HCT116 (cell line): ENCODE results near the gene GSG1L. TPM values are rescaled to one million over a fixed set of nuclear protein-coding genes. Genes with fewer than 3 reads are reported as not detected.
A peak's percentile ranks its signal among the peaks of the same experiment; 100 is the strongest.

Experiments used
- ATAC-seq: fragments of 200-7000 bp; cut with Tn5 transposase; 2 replicates; pipeline ENCODE4 v1.9.1; 2020; ENCODE audit warnings: mild to moderate bottlenecking, moderate library complexity
- BruUV-seq: library from RNA; stranded (reverse); fragments of 400-500 nt; replicated peaks from 2 replicates; lab custom pipeline; 2021; lab: Mats Ljungman, UMichigan
- CTCF ChIA-PET: fragments of 300-600 bp; sonication (Branson Sonifier 250); formaldehyde crosslinking; loops from one replicate; lab custom pipeline; 2021; ENCODE audit warnings: antibody characterized with exemption; lab: Charles Lee
- POLR2A ChIA-PET: fragments of 300-600, 350-600 bp; sonication (Branson Sonifier 250); formaldehyde crosslinking; loops from one replicate; lab custom pipeline; 2021; ENCODE audit warnings: antibody characterized with exemption; lab: Charles Lee
- RAD21 ChIA-PET, 2 experiments: fragments of 300-600 bp; sonication (Branson Sonifier 250); formaldehyde crosslinking; loops; one replicate each; lab custom pipeline; 2023; ENCODE audit warnings: low total read pairs in 2 of 2; ENCODE audit not compliant: uncharacterized antibody in 2 of 2, unreplicated experiment in 2 of 2, low non-redundant PET in 1 of 2; lab: Charles Lee
- DNase-seq: peaks from one replicate; pipeline ENCODE4 v3.0.0-alpha.2; 2010; ENCODE audit warnings: low read depth, low spot score
- H2AFZ ChIP-seq: fragments of 200-600 bp; shearing (Covaris generic), sonication (generic); 2 replicates; pipeline ENCODE4 v1.6.1; 2017; ENCODE audit warnings: low read depth, mixed run types, mixed read lengths, antibody characterized with exemption, low read length; ENCODE audit not compliant: poor library complexity, severe bottlenecking
- H3K27ac ChIP-seq: 2 replicates; pipeline ENCODE4 v1.5.1; 2012; ENCODE audit warnings: low read depth, low read length
- H3K27me3 ChIP-seq: fragments of 200-600 bp; sonication (generic); 2 replicates; pipeline ENCODE4 v1.6.1; 2016; ENCODE audit warnings: mixed run types, low read length, mixed read lengths; ENCODE audit not compliant: insufficient read depth
- H3K36me3 ChIP-seq, 2 experiments: fragments of 200-500 bp in 1 of 2; fragments of 200-600 bp in 1 of 2; sonication (Bioruptor generic) in 1 of 2; sonication (generic) in 1 of 2; 2 replicates each; pipeline versions ENCODE4 v1.5.1 to v1.6.1; 2014 to 2016; ENCODE audit warnings: low read length in 2 of 2, inconsistent platforms in 1 of 2, mixed read lengths in 1 of 2, mixed run types in 1 of 2; ENCODE audit not compliant: insufficient read depth in 2 of 2, control insufficient read depth in 1 of 2
- H3K4me1 ChIP-seq, 2 experiments: fragments of 200-600 bp in 1 of 2; sonication (generic) in 1 of 2; 2 replicates each; pipeline versions ENCODE4 v1.5.1 to v1.6.1; 2012 to 2017; ENCODE audit warnings: low read length in 2 of 2, inconsistent platforms in 1 of 2, mild to moderate bottlenecking in 1 of 2, mixed read lengths in 1 of 2, mixed run types in 1 of 2, moderate library complexity in 1 of 2; ENCODE audit not compliant: insufficient read depth in 2 of 2, control insufficient read depth in 1 of 2
- H3K4me2 ChIP-seq: fragments of 200-600 bp; sonication (generic); 2 replicates; pipeline ENCODE4 v1.6.1; 2017; ENCODE audit warnings: mixed run types, low read length, mixed read lengths
- H3K4me3 ChIP-seq, 2 experiments: fragments of 200-600 bp in 1 of 2; sonication (generic) in 1 of 2; replicated peaks in 1 of 2; 2 replicates each; pipeline ENCODE4 v1.5.1; 2011 to 2016; ENCODE audit warnings: low read length in 2 of 2, control low read depth in 1 of 2, low read depth in 1 of 2, mild to moderate bottlenecking in 1 of 2, mixed read lengths in 1 of 2, mixed run types in 1 of 2
- H3K79me2 ChIP-seq: fragments of 200-600 bp; sonication (generic); 2 replicates; pipeline ENCODE4 v1.6.1; 2017; ENCODE audit warnings: mild to moderate bottlenecking, mixed run types, low read length, moderate library complexity, mixed read lengths; ENCODE audit not compliant: insufficient read depth
- H3K9ac ChIP-seq: fragments of 200-600 bp; sonication (generic); 2 replicates; pipeline ENCODE4 v1.6.1; 2016; ENCODE audit warnings: low read length, mixed read lengths
- H3K9me2 ChIP-seq: fragments of 200-600 bp; sonication (generic), shearing (Covaris generic); 2 replicates; pipeline ENCODE4 v1.6.1; 2017; ENCODE audit warnings: mixed run types, mild to moderate bottlenecking, moderate library complexity; ENCODE audit not compliant: insufficient read depth
- H3K9me3 ChIP-seq, 2 experiments: fragments of 200-500 bp in 1 of 2; fragments of 200-600 bp in 1 of 2; sonication (Bioruptor generic) in 1 of 2; sonication (generic) in 1 of 2; 2 replicates each; pipeline ENCODE4 v1.6.1; 2014 to 2017; ENCODE audit warnings: low read length in 2 of 2, mixed read lengths in 2 of 2, inconsistent platforms in 1 of 2, low read depth in 1 of 2, mild to moderate bottlenecking in 1 of 2, mixed run types in 1 of 2, moderate library complexity in 1 of 2; ENCODE audit not compliant: control insufficient read depth in 1 of 2, insufficient read depth in 1 of 2
- H4K20me1 ChIP-seq: fragments of 200-600 bp; sonication (generic), shearing (Covaris generic); 2 replicates; pipeline ENCODE4 v1.6.1; 2017; ENCODE audit warnings: mixed run types, mild to moderate bottlenecking, moderate library complexity; ENCODE audit not compliant: insufficient read depth
- EGR1 ChIP-seq: IDR thresholded peaks from 2 replicates; pipeline ENCODE4 v1.6.1; 2012; ENCODE audit warnings: low read depth
- ELF1 ChIP-seq: IDR thresholded peaks from 2 replicates; pipeline ENCODE4 v1.6.1; 2012; ENCODE audit warnings: low read depth, borderline replicate concordance
- JUND ChIP-seq: IDR thresholded peaks from 2 replicates; pipeline ENCODE4 v1.6.1; 2012
- POLR2A ChIP-seq: IDR thresholded peaks from 2 replicates; pipeline ENCODE4 v1.7.0; 2011; ENCODE audit warnings: borderline replicate concordance; ENCODE audit not compliant: insufficient read depth, insufficient read length; ENCODE audit errors: extremely low read depth
- POLR2AphosphoS5 ChIP-seq: IDR thresholded peaks from 2 replicates; pipeline ENCODE4 v1.6.1; 2011; ENCODE audit warnings: mild to moderate bottlenecking, low read depth, low read length, moderate library complexity
- RAD21 ChIP-seq: IDR thresholded peaks from 2 replicates; pipeline ENCODE4 v1.6.1; 2012; ENCODE audit warnings: low read depth, mild to moderate bottlenecking
- YY1 ChIP-seq: IDR thresholded peaks from 2 replicates; pipeline ENCODE4 v1.6.1; 2011; ENCODE audit warnings: low read length, low read depth, moderate library complexity, mild to moderate bottlenecking; ENCODE audit not compliant: insufficient replicate concordance; ENCODE audit errors: extremely low read depth
- ZNF274 ChIP-seq: fragments of 200-500 bp; sonication (Bioruptor generic); IDR thresholded peaks from 2 replicates; pipeline ENCODE4 v1.6.1; 2014; ENCODE audit warnings: mild to moderate bottlenecking, low read depth, low read length, inconsistent platforms
- intact Hi-C: fragments of 100-400 bp; cut with micrococcal nuclease; formaldehyde crosslinking; loops from 2 replicates; pipeline ENCODE4 v1.10.0; 2022
- total RNA-seq: library from RNA; stranded (reverse); gene quantifications from one replicate; pipeline ENCODE4 v1.2.1, GENCODE V29; 2021; ENCODE audit not compliant: unreplicated experiment
- TF ChIP-seq, protein P1 (sequence below): IDR thresholded peaks from 2 replicates; pipeline ENCODE4 v1.6.1; 2012
- TF ChIP-seq, protein P2 (sequence below): IDR thresholded peaks from 2 replicates; pipeline ENCODE4 v1.6.1; 2011; ENCODE audit warnings: mild to moderate bottlenecking, low read length, moderate library complexity; ENCODE audit not compliant: insufficient replicate concordance; ENCODE audit errors: extremely low read depth
- TF ChIP-seq, protein P3 (sequence below): IDR thresholded peaks from 2 replicates; pipeline ENCODE4 v1.6.1; 2012; ENCODE audit warnings: low read depth
- TF ChIP-seq, protein P4 (sequence below), 3 experiments: fragments of 200-600 bp in 1 of 3; sonication (generic) in 1 of 3; IDR thresholded peaks in 2 of 3; conservative IDR thresholded peaks in 1 of 3; 2 replicates each; pipeline ENCODE4 v1.5.1; 2012 to 2017; ENCODE audit warnings: low read depth in 2 of 3, low read length in 2 of 3, antibody characterized with exemption in 1 of 3, borderline replicate concordance in 1 of 3, control low read depth in 1 of 3, mild to moderate bottlenecking in 1 of 3, mixed read lengths in 1 of 3, mixed run types in 1 of 3, moderate library complexity in 1 of 3; ENCODE audit not compliant: insufficient read depth in 1 of 3

Gene GSG1L
- total RNA-seq, 1 experiment from 2014 or later, result not detected

GRCh38 chr16:27840311-27841060, 223.0 kb downstream of the GSG1L start:
- Histone ChIP-seq H3K27ac (no peak overlapping the region), H4K20me1 (no peaks in the 10 kb centered on the region), H3K27me3 (no peaks in the 10 kb centered on the region; the same call in 1 of the 2 replicates), H3K4me3 (no peak overlapping the region), H3K4me1 (peaks cover 2 to 15% of the 10 kb centered on the region in 2 experiments; a peak in 3 of 4 replicates), H3K36me3 (no peaks in the 10 kb centered on the region), H3K4me2 (no peak overlapping the region), H2AFZ (no peak overlapping the region), H3K79me2 (no peaks in the 10 kb centered on the region), H3K9me3 (no peaks in the 10 kb centered on the region), H3K9ac (no peak overlapping the region), H3K9me2 (no peaks in the 10 kb centered on the region)
- RAD21 ChIA-PET, result no interaction called here
- TF ChIP-seq, protein P1, sequence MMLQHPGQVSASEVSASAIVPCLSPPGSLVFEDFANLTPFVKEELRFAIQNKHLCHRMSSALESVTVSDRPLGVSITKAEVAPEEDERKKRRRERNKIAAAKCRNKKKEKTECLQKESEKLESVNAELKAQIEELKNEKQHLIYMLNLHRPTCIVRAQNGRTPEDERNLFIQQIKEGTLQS, result no peak
- TF ChIP-seq ELF1 (no peak), YY1 (no peak), JUND (no peak), RAD21 (no peak), EGR1 (no peak), ZNF274 (no peak), POLR2A (no peak), POLR2AphosphoS5 (no peak)
- TF ChIP-seq, protein P2, sequence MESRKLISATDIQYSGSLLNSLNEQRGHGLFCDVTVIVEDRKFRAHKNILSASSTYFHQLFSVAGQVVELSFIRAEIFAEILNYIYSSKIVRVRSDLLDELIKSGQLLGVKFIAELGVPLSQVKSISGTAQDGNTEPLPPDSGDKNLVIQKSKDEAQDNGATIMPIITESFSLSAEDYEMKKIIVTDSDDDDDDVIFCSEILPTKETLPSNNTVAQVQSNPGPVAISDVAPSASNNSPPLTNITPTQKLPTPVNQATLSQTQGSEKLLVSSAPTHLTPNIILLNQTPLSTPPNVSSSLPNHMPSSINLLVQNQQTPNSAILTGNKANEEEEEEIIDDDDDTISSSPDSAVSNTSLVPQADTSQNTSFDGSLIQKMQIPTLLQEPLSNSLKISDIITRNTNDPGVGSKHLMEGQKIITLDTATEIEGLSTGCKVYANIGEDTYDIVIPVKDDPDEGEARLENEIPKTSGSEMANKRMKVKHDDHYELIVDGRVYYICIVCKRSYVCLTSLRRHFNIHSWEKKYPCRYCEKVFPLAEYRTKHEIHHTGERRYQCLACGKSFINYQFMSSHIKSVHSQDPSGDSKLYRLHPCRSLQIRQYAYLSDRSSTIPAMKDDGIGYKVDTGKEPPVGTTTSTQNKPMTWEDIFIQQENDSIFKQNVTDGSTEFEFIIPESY, result no peak
- TF ChIP-seq, protein P3, sequence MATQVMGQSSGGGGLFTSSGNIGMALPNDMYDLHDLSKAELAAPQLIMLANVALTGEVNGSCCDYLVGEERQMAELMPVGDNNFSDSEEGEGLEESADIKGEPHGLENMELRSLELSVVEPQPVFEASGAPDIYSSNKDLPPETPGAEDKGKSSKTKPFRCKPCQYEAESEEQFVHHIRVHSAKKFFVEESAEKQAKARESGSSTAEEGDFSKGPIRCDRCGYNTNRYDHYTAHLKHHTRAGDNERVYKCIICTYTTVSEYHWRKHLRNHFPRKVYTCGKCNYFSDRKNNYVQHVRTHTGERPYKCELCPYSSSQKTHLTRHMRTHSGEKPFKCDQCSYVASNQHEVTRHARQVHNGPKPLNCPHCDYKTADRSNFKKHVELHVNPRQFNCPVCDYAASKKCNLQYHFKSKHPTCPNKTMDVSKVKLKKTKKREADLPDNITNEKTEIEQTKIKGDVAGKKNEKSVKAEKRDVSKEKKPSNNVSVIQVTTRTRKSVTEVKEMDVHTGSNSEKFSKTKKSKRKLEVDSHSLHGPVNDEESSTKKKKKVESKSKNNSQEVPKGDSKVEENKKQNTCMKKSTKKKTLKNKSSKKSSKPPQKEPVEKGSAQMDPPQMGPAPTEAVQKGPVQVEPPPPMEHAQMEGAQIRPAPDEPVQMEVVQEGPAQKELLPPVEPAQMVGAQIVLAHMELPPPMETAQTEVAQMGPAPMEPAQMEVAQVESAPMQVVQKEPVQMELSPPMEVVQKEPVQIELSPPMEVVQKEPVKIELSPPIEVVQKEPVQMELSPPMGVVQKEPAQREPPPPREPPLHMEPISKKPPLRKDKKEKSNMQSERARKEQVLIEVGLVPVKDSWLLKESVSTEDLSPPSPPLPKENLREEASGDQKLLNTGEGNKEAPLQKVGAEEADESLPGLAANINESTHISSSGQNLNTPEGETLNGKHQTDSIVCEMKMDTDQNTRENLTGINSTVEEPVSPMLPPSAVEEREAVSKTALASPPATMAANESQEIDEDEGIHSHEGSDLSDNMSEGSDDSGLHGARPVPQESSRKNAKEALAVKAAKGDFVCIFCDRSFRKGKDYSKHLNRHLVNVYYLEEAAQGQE, result no peak
- TF ChIP-seq, protein P4, sequence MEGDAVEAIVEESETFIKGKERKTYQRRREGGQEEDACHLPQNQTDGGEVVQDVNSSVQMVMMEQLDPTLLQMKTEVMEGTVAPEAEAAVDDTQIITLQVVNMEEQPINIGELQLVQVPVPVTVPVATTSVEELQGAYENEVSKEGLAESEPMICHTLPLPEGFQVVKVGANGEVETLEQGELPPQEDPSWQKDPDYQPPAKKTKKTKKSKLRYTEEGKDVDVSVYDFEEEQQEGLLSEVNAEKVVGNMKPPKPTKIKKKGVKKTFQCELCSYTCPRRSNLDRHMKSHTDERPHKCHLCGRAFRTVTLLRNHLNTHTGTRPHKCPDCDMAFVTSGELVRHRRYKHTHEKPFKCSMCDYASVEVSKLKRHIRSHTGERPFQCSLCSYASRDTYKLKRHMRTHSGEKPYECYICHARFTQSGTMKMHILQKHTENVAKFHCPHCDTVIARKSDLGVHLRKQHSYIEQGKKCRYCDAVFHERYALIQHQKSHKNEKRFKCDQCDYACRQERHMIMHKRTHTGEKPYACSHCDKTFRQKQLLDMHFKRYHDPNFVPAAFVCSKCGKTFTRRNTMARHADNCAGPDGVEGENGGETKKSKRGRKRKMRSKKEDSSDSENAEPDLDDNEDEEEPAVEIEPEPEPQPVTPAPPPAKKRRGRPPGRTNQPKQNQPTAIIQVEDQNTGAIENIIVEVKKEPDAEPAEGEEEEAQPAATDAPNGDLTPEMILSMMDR (IDR thresholded peaks at IDR 0.05 in 2 of 3, conservative IDR thresholded peaks at IDR 0.05 in 1 of 3; ENCODE audit: borderline replicate concordance in 1 of 3, insufficient read depth in 1 of 3, low read depth in 2 of 3, low read length in 2 of 3), result no peak
- peak; percentile 42; the same call in 1 of the 2 replicates for ATAC-seq
- no TSS peak for BruUV-seq
- DNase-seq, result no peak
- CTCF ChIA-PET, result no interaction called here
- intact Hi-C loops, result no loop called here
- POLR2A ChIA-PET, result no interaction called here
